ENCODE results near the gene TRIB2. TPM values are rescaled to one million over a fixed set of nuclear protein-coding genes. Genes with fewer than 3 reads are reported as not detected.

The TRIB2 gene
- polyA plus RNA-seq, 1 experiment = 12.2 TPM

DNA sequence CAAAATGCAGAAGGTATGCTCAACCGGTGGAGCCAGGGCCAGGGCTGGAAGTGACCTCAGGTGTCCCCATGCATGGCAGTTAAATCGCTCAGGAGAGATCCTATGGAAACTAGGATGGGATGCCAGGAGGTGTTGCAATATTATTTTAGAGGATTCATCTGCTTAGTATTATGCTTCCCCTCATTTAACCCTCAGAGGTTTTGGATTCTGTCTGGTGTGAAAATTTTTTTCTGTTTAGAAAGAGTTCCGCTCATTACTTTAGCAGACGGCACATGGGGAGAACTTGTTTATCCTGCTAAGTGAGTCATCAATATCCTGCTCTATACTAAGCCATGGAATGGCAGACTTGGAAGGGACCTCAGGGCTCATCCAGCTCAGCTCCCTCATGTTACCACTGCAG is 42.5 kb downstream of the TRIB2 start:
- Histone ChIP-seq H3K27me3 (ENCODE audit: control insufficient read depth, insufficient read depth, low read length) (no peaks in the 10 kb centered on the region), H3K9me3 (ENCODE audit: control insufficient read depth, insufficient read depth, low read length) (peaks cover under 1% of the 10 kb centered on the region; the same call in 1 of the 2 replicates), H3K4me3 (ENCODE audit: low read depth, low read length) (no peak overlapping the region), H3K27ac (ENCODE audit: low read depth, low read length) (peak overlapping the region; percentile 53)
- POLR2A ChIA-PET = no interaction called here
- CTCF ChIA-PET = interaction anchor here (1.0 to 1.8 kb wide), 3 partner anchors 14 to 247 kb away, joined by 3 to 6 read pairs (median 3); no protein-coding TSS in a partner anchor
- DNase-seq (ENCODE audit: low read depth, low spot score) = peak; percentile 59
- TF ChIP-seq, protein P1, sequence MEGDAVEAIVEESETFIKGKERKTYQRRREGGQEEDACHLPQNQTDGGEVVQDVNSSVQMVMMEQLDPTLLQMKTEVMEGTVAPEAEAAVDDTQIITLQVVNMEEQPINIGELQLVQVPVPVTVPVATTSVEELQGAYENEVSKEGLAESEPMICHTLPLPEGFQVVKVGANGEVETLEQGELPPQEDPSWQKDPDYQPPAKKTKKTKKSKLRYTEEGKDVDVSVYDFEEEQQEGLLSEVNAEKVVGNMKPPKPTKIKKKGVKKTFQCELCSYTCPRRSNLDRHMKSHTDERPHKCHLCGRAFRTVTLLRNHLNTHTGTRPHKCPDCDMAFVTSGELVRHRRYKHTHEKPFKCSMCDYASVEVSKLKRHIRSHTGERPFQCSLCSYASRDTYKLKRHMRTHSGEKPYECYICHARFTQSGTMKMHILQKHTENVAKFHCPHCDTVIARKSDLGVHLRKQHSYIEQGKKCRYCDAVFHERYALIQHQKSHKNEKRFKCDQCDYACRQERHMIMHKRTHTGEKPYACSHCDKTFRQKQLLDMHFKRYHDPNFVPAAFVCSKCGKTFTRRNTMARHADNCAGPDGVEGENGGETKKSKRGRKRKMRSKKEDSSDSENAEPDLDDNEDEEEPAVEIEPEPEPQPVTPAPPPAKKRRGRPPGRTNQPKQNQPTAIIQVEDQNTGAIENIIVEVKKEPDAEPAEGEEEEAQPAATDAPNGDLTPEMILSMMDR (IDR thresholded peaks at IDR 0.05; ENCODE audit: low read depth, low read length) = no peak

DNA sequence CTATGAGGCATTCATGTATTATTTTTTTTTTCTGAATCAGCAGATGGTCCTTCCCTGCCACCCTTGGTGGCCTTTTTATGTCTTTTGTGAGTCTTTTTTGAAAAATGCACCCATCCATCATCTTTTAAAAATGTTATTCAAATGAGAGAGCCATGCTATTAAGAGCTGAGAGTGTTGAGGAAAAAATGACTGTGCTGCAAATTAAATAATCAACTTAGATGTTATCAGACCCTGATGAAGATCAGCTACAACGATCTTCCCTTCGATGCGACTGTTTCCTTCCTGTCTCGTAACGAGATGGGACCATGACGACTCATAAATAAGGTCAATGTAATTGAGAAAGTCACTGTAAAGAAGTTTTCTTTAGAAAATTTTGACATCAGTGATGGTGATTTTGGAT is 44.4 kb downstream of the TRIB2 start:
- ChIA-PET CTCF (interaction anchor here (0.9 to 1.0 kb wide), 2 partner anchors 171 to 246 kb away, joined by 3 read pairs; no protein-coding TSS in a partner anchor), POLR2A (no interaction called here)
- H3K9me3 ChIP-seq (ENCODE audit: control insufficient read depth, insufficient read depth, low read length) = peaks cover 5% of the 10 kb centered on the region; the same call in 1 of the 2 replicates
- H3K4me3 ChIP-seq (ENCODE audit: low read depth, low read length) = no peak overlapping the region
- TF ChIP-seq, protein P1 (IDR thresholded peaks at IDR 0.05; ENCODE audit: low read depth, low read length) = no peak
- no peak overlapping the region for H3K27ac ChIP-seq (ENCODE audit: low read depth, low read length)
- no peaks in the 10 kb centered on the region for H3K27me3 ChIP-seq (ENCODE audit: control insufficient read depth, insufficient read depth, low read length)
- DNase-seq (ENCODE audit: low read depth, low spot score) = no peak

DNA sequence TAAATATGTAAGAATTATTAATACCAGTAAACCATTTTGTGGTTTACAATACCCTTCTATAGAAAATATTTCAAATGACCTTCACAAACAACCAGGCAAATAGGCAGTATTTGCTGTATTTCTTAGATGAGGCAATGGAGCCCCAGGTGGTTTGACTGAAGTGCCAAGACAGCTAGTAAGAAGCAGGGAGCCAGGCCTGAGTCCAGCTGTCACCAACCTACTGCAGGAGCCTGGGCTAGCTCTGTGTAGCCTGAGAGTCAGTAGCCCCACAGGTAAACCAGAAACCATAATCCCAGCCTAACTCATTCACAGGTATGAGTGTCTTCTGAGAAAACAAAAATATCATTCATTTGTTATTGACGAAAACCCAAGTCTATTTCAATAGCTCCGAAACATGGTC is 45.6 kb downstream of the TRIB2 start:
- POLR2A ChIA-PET = no interaction called here

DNA sequence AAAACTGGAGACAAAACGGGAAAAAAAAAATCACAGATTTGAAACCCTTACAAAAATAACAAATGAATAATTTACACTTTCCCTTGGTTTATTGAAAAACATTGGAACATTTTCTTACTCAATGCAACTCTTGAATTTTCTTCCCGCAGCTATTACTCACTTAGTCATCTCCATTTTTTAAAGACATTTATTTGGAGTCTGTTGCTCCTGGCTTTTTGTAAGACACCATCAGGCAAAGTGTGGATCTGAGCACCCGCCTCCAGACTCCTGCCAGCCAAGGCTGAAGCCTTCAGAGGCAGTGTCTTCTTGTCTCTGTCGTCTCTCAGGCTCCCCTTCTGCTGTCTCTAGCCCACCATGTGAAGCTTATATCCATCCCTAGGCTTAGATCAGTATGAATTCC is 46.2 kb downstream of the TRIB2 start:
- POLR2A ChIA-PET = no interaction called here
- Histone ChIP-seq H3K4me3 (ENCODE audit: low read depth, low read length) (no peak overlapping the region), H3K9me3 (ENCODE audit: control insufficient read depth, insufficient read depth, low read length) (peaks cover 5% of the 10 kb centered on the region), H3K27me3 (ENCODE audit: control insufficient read depth, insufficient read depth, low read length) (no peaks in the 10 kb centered on the region), H3K27ac (ENCODE audit: low read depth, low read length) (no peak overlapping the region)
- CTCF ChIA-PET = no interaction called here
- TF ChIP-seq, protein P1 (IDR thresholded peaks at IDR 0.05; ENCODE audit: low read depth, low read length) = no peak
- no peak for DNase-seq (ENCODE audit: low read depth, low spot score)

More for the DNA sequence above, 45.6 kb downstream of the TRIB2 start:
- no peaks in the 10 kb centered on the region for H3K27me3 ChIP-seq (ENCODE audit: control insufficient read depth, insufficient read depth, low read length)
- CTCF ChIA-PET = no interaction called here
- H3K4me3 ChIP-seq (ENCODE audit: low read depth, low read length) = no peak overlapping the region
- DNase-seq (ENCODE audit: low read depth, low spot score) = no peak
- TF ChIP-seq, protein P1 (IDR thresholded peaks at IDR 0.05; ENCODE audit: low read depth, low read length) = no peak
- H3K9me3 ChIP-seq (ENCODE audit: control insufficient read depth, insufficient read depth, low read length) = peaks cover 5% of the 10 kb centered on the region
- H3K27ac ChIP-seq (ENCODE audit: low read depth, low read length) = no peak overlapping the region

DNA sequence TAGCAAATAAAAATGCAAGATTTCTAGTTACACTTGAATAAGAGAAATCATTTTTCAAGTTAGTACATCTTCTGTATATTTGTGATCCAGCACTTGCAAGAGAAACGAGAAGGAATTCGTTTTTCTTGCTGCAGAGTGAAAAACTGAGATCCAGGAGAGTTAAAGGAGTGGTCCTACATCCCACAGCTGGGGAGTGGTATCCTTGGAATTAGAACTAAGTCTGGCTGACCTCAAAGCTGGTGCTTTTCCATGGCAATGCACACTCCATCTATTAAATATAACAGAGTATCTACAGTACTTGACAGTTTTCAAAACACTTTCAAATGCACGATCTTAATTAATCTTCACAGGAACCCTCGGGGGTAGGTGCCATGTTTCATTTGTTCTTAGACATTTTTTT is 46.8 kb downstream of the TRIB2 start:
- TF ChIP-seq, protein P1 (IDR thresholded peaks at IDR 0.05; ENCODE audit: low read depth, low read length) = no peak
- H3K27me3 ChIP-seq (ENCODE audit: control insufficient read depth, insufficient read depth, low read length) = no peaks in the 10 kb centered on the region
- H3K27ac ChIP-seq (ENCODE audit: low read depth, low read length) = no peak overlapping the region
- CTCF ChIA-PET = no interaction called here
- no peak for DNase-seq (ENCODE audit: low read depth, low spot score)
- POLR2A ChIA-PET = no interaction called here
- H3K9me3 ChIP-seq (ENCODE audit: control insufficient read depth, insufficient read depth, low read length) = peaks cover 5% of the 10 kb centered on the region
- H3K4me3 ChIP-seq (ENCODE audit: low read depth, low read length) = no peak overlapping the region

All from AG04450 (cell line).